ENCODE data around the gene FAM222A.

DNA sequence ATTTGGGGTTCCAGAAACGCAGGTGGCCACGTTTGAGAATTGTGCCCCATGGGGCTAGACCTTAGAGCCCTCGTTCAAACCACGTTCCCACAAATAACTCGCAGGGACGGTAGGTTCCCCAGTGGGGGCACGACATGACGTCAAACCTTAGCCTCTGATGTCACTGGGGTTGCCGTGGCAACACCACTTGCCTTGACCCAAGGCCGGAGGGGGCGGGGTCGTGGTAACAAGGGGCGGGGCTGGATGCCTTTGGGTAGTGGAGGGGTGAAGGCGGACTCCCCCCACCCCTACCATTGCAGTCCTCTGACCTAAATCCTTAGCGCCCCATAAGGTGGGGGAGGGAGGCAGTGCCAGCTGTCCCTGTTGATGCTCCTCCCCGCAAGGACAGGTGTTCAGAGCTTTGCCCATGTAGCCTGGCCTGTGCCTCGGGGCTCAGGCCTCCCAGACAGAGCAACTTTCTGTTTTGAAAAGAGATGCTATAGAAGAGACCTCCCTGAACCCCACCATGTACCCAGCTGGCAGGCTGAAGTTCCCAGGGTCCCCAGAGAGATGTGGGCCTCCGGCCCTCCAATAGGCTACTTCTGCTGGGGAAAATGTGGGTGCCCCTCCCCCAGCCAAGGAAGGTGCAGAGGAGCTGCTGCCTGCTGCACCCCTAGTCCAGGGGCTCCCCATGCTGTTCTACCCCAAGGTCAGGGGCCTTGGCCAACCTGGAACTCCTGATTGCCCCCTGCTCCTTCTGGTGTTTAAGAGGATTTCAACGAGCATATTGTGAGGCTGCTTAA, 1.9 kb downstream of the FAM222A start:
- TF ChIP-seq, protein P1, sequence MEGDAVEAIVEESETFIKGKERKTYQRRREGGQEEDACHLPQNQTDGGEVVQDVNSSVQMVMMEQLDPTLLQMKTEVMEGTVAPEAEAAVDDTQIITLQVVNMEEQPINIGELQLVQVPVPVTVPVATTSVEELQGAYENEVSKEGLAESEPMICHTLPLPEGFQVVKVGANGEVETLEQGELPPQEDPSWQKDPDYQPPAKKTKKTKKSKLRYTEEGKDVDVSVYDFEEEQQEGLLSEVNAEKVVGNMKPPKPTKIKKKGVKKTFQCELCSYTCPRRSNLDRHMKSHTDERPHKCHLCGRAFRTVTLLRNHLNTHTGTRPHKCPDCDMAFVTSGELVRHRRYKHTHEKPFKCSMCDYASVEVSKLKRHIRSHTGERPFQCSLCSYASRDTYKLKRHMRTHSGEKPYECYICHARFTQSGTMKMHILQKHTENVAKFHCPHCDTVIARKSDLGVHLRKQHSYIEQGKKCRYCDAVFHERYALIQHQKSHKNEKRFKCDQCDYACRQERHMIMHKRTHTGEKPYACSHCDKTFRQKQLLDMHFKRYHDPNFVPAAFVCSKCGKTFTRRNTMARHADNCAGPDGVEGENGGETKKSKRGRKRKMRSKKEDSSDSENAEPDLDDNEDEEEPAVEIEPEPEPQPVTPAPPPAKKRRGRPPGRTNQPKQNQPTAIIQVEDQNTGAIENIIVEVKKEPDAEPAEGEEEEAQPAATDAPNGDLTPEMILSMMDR (conservative IDR thresholded peaks at IDR 0.05) = no peak
- no peak for TF ChIP-seq EZH2 (IDR thresholded peaks at IDR 0.05; ENCODE audit: low read depth)

All from PC-9 (cell line).